T-cell (primary cell): Measurements from ENCODE around the gene LMNTD2. TPM values are rescaled to one million over a fixed set of nuclear protein-coding genes. Genes with fewer than 3 reads are reported as not detected.

Experiments used
- ATAC-seq, 4 experiments: fragments of 200-7000 bp in 3 of 4; fragments of 150-1000 bp in 1 of 4; cut with Tn5 transposase; replicated peaks in 1 of 4; 1 replicate in 3 of 4; 2 replicates in 1 of 4; pipeline ENCODE4 v1.10.0; 2021; ENCODE audit warnings: moderate library complexity in 3 of 4, mild to moderate bottlenecking in 2 of 4, moderate number of reproducible peaks in 1 of 4
- CTCF ChIA-PET, 2 donors: fragments of 300-600 bp; sonication (Branson Sonifier 250); formaldehyde crosslinking; loops; one replicate each; lab custom pipeline; 2022; ENCODE audit warnings: antibody characterized with exemption in 2 of 2; lab: Charles Lee
- POLR2A ChIA-PET, 2 donors: fragments of 300-600 bp; sonication (Branson Sonifier 250); formaldehyde crosslinking; loops; one replicate each; lab custom pipeline; 2022; ENCODE audit warnings: antibody characterized with exemption in 2 of 2; lab: Charles Lee
- DNase-seq, 35 experiments: peaks; one replicate each; pipeline versions ENCODE4 v3.0.0 to v3.0.0-alpha.2; 2013 to 2023
- H3K27ac ChIP-seq: one replicate; pipeline ENCODE4 v1.5.1; 2013; ENCODE audit warnings: low read length
- H3K27me3 ChIP-seq, 2 experiments: replicated peaks in 1 of 2; 1 replicate in 1 of 2; 2 replicates in 1 of 2; pipeline versions ENCODE4 v1.6.1 to v1.7.0; 2013; ENCODE audit warnings: low read length in 1 of 2, mixed read lengths in 1 of 2; ENCODE audit not compliant: control insufficient read depth in 2 of 2, insufficient read depth in 2 of 2; ENCODE audit errors: extremely low read depth in 1 of 2
- H3K36me3 ChIP-seq, 2 donors: 1 replicate in 1 of 2; 2 replicates in 1 of 2; pipeline versions ENCODE4 v1.6.1 to v1.7.0; 2013; ENCODE audit warnings: low read length in 1 of 2; ENCODE audit not compliant: control insufficient read depth in 2 of 2, insufficient read depth in 1 of 2; ENCODE audit errors: extremely low read depth in 1 of 2
- H3K4me1 ChIP-seq, 2 experiments: 1 replicate in 1 of 2; 2 replicates in 1 of 2; pipeline versions ENCODE4 v1.6.1 to v1.7.0; 2013; ENCODE audit warnings: low read length in 2 of 2, mixed read lengths in 1 of 2; ENCODE audit not compliant: insufficient read depth in 2 of 2, control insufficient read depth in 1 of 2; ENCODE audit errors: extremely low read depth in 1 of 2
- H3K4me3 ChIP-seq, 2 donors: 1 replicate in 1 of 2; 2 replicates in 1 of 2; pipeline versions ENCODE4 v1.5.1 to v1.7.0; 2013; ENCODE audit warnings: mild to moderate bottlenecking in 2 of 2, low read length in 1 of 2, moderate library complexity in 1 of 2; ENCODE audit not compliant: control insufficient read depth in 1 of 2; ENCODE audit errors: extremely low read depth in 1 of 2
- H3K9me3 ChIP-seq: 2 replicates; pipeline ENCODE4 v1.7.0; 2013
- H3K27ac Mint-ChIP-seq, 2 donors: one replicate each; pipeline ENCODE4 v1.8.0; 2020 to 2021; ENCODE audit warnings: mild to moderate bottlenecking in 2 of 2, mixed read lengths in 2 of 2
- H3K27me3 Mint-ChIP-seq, 2 donors: one replicate each; pipeline ENCODE4 v1.8.0; 2021 to 2022; ENCODE audit warnings: mixed read lengths in 2 of 2
- H3K36me3 Mint-ChIP-seq: one replicate; pipeline ENCODE4 v1.8.0; 2021; ENCODE audit warnings: mixed read lengths
- H3K4me1 Mint-ChIP-seq, 3 donors: one replicate each; pipeline ENCODE4 v1.8.0; 2020 to 2022; ENCODE audit warnings: mixed read lengths in 3 of 3, mild to moderate bottlenecking in 1 of 3
- H3K4me3 Mint-ChIP-seq, 3 donors: one replicate each; pipeline ENCODE4 v1.8.0; 2020 to 2022; ENCODE audit warnings: mild to moderate bottlenecking in 3 of 3, mixed read lengths in 3 of 3, moderate library complexity in 3 of 3
- H3K9me3 Mint-ChIP-seq, 3 donors: one replicate each; pipeline ENCODE4 v1.8.0; 2020 to 2022; ENCODE audit warnings: mixed read lengths in 3 of 3
- WGBS: methylation state at CpG from one replicate; pipeline ENCODE4 v1.1.5; 2013; ENCODE audit warnings: missing lambda C conversion rate; ENCODE audit not compliant: insufficient coverage; 5-methylcytosine and 5-hydroxymethylcytosine counted together
- total RNA-seq, 35 experiments: library from RNA in 6 of 35; stranded (reverse) in 6 of 35; fragments of 120-200 nt in 1 of 35; gene quantifications; one replicate each; pipeline versions ENCODE4 v1.2.1 to v1.2.4 and lab custom pipeline; 2013 to 2026

Gene LMNTD2
- total RNA-seq, 5 donors from 2014 or later (not counting 1 experiment from before 2014, with no cell fraction given) = 5.1 to 13.4 (median 8.8) TPM

- Histone ChIP-seq H3K27ac (peak within 1 kb of the TSS; percentile 89), H3K4me3 (peak within 1 kb of the TSS; percentile 49 to 53), H3K9me3 (no peaks in the 10 kb centered on the region), H3K27me3 (no peaks in the 10 kb centered on the region), H3K4me1 (peaks cover 11 to 48% of the 10 kb centered on the region in 2 experiments), H3K36me3 (peaks cover 4 to 18% of the 10 kb centered on the region in 2 donors)
- H3K4me1 Mint-ChIP-seq = peaks cover 5 to 27% (median 23%) of the 10 kb centered on the region in 3 donors
- peaks cover 4% of the 10 kb centered on the region for H3K36me3 Mint-ChIP-seq
- ATAC-seq (peak; percentile 15 to 49 (median 25)), DNase-seq (peak; percentile 67 to 96 (median 82))
- H3K27ac Mint-ChIP-seq = peak within 1 kb of the TSS; percentile 96 to 97
- POLR2A ChIA-PET = interaction anchor here in 1 of 2 donors (0.6 kb wide), 1 partner anchor 219 kb away, joined by 3 read pairs; no protein-coding TSS in a partner anchor
- CTCF ChIA-PET = interaction anchor here in 1 of 2 donors (0.8 kb wide), 1 partner anchor 66 kb away, joined by 3 read pairs; no protein-coding TSS in a partner anchor
- no peaks in the 10 kb centered on the region for H3K9me3 Mint-ChIP-seq
- no peaks in the 10 kb centered on the region for H3K27me3 Mint-ChIP-seq
- peak within 1 kb of the TSS; percentile 86 to 94 (median 91) for H3K4me3 Mint-ChIP-seq
- WGBS = under 1% methylated on average over 93 of the region's 93 CpGs
Observed at GRCh38 chr11:536841-537621, 23.5 kb downstream of the LMNTD2 start, which contains the start of gene LRRC56. LRRC56 (plus strand) TSS chr11:537527; CDS start chr11:540685, 3,158 bp downstream.

DNA sequence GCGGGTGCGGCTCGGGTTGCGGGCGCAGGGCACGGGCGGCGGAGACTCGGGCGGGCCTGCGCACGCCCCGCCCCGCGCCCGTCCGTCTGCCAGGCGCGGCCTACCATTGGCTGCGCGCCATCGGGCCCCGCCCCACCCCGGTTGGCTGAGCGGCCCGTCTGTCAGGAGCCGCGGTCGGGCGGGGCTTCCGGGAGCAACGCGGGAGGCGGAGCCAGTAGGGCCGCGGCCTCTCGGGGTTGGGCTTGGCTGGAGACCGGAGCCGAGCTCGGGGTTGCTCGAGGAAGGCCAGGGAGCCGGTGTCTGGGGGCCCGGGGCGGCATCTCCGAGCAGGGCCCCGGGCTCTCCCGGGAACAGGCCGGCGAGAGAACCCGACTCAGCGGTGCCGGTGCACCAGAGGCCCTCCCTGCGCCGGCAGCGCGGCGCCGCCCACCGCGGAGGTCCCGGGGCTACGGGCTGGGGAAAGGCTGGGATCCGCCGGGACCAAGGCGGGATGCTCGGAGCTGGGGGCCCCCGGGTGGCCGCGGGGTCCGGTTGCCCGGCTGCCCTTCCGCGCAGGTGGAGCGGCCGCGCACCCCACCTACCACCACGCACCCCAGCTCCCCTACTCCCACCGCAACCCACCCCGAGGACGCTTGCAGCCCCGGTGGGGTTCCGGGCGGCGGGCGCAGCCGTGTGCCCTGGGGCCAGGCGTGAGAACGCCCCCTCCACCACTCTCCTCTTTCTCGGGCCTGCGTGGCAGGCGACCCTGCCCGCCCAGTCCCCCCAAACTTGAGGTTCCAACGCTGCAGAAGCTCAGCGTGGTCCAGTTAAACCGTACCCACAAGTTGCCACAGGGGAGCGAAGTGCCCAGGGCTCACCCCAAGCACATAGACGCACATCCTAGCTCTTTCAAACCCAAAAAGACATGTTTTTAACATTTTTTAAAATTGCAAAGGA lies 24.8 kb downstream of the LMNTD2 start, which contains the start of gene HRAS:
TSS of gene HRAS (minus strand) at position 58 of the 936 bp plus-strand sequence.
- Histone ChIP-seq H3K9me3 (no peaks in the 10 kb centered on the region), H3K4me1 (peaks cover 11 to 48% of the 10 kb centered on the region in 2 experiments), H3K36me3 (peaks cover 8 to 23% of the 10 kb centered on the region in 2 donors), H3K27ac (peak within 1 kb of the TSS; percentile 89), H3K4me3 (peak within 1 kb of the TSS; percentile 65 to 67), H3K27me3 (no peaks in the 10 kb centered on the region)
- Mint-ChIP-seq H3K27me3 (no peaks in the 10 kb centered on the region), H3K4me3 (peak within 1 kb of the TSS; percentile 86 to 94 (median 91)), H3K9me3 (no peaks in the 10 kb centered on the region), H3K27ac (peak within 1 kb of the TSS; percentile 96 to 97), H3K4me1 (peaks cover 5 to 29% (median 23%) of the 10 kb centered on the region in 3 donors), H3K36me3 (peaks cover 6% of the 10 kb centered on the region)
- CTCF ChIA-PET = interaction anchor here in 1 of 2 donors (0.6 to 1.1 kb wide), 2 partner anchors 186 to 270 kb away, joined by 3 to 4 read pairs; no protein-coding TSS in a partner anchor
- peak; percentile 84 to 90 (median 86) for ATAC-seq
- DNase-seq = peak; percentile 78 to 98 (median 93)
- POLR2A ChIA-PET = interaction anchor here (0.6 to 1.0 kb wide), 2 partner anchors 304 to 329 kb away, joined by 3 to 7 read pairs; partner anchors contain the start of genes BET1L (in 1 of the 2) and RIC8A (in 1 of the 2)
- WGBS = under 1% methylated on average over 94 of the region's 97 CpGs

GRCh38 chr11:535210-535518 lies 25.4 kb downstream of the LMNTD2 start:
- H3K27ac ChIP-seq = no peak overlapping the region
- DNase-seq (peak in 1 of 35 experiments; percentile 33), ATAC-seq (peak in 3 of 4 experiments; percentile 26 to 28 (median 26))
- Mint-ChIP-seq H3K4me1 (peaks cover 5 to 29% (median 23%) of the 10 kb centered on the region in 3 donors), H3K9me3 (no peaks in the 10 kb centered on the region), H3K27me3 (no peaks in the 10 kb centered on the region), H3K27ac (no peak overlapping the region), H3K4me3 (peak overlapping the region in 1 of 3 donors; percentile 64), H3K36me3 (peaks cover 6% of the 10 kb centered on the region)
- POLR2A ChIA-PET = interaction anchor here in 1 of 2 donors (0.6 kb wide), 1 partner anchor 132 kb away, joined by 3 read pairs; no protein-coding TSS in a partner anchor
- H3K4me1 ChIP-seq = peaks cover 11 to 48% of the 10 kb centered on the region in 2 experiments
- CTCF ChIA-PET = no interaction called here
- no peaks in the 10 kb centered on the region for H3K27me3 ChIP-seq
- H3K36me3 ChIP-seq = peaks cover 8 to 23% of the 10 kb centered on the region in 2 donors
- WGBS = under 1% methylated on average over 46 of the region's 56 CpGs
- H3K4me3 ChIP-seq = no peak overlapping the region
- no peaks in the 10 kb centered on the region for H3K9me3 ChIP-seq

- no peak overlapping the region for H3K27ac Mint-ChIP-seq
- 9% methylated on average over 53 of the region's 66 CpGs for WGBS
Observed at GRCh38 chr11:534396-535209, 25.9 kb downstream of the LMNTD2 start.

GRCh38 chr11:533586-534395 lies 26.7 kb downstream of the LMNTD2 start:
- DNase-seq (no peak), ATAC-seq (no peak)
- Histone ChIP-seq H3K27ac (no peak overlapping the region), H3K27me3 (no peaks in the 10 kb centered on the region), H3K4me1 (peaks cover 11 to 48% of the 10 kb centered on the region in 2 experiments), H3K4me3 (no peak overlapping the region), H3K9me3 (no peaks in the 10 kb centered on the region), H3K36me3 (peaks cover 11 to 25% of the 10 kb centered on the region in 2 donors)
- H3K36me3 Mint-ChIP-seq = peaks cover 6% of the 10 kb centered on the region
- peak overlapping the region; percentile 25 to 64 (median 34) for H3K4me3 Mint-ChIP-seq
- no peaks in the 10 kb centered on the region for H3K9me3 Mint-ChIP-seq
- H3K27me3 Mint-ChIP-seq = no peaks in the 10 kb centered on the region
- 98% methylated on average over 36 of the region's 37 CpGs for WGBS
- H3K4me1 Mint-ChIP-seq = peaks cover 5 to 28% (median 22%) of the 10 kb centered on the region in 3 donors
- ChIA-PET CTCF (interaction anchor here in 1 of 2 donors (1.2 kb wide), 1 partner anchor 15 kb away, joined by 3 read pairs; no protein-coding TSS in a partner anchor), POLR2A (no interaction called here)
- no peak overlapping the region for H3K27ac Mint-ChIP-seq

More at GRCh38 chr11:534396-535209, 25.9 kb downstream of the LMNTD2 start:
- Histone ChIP-seq H3K27me3 (no peaks in the 10 kb centered on the region), H3K4me3 (peak overlapping the region; percentile 65 to 67), H3K27ac (no peak overlapping the region), H3K36me3 (peaks cover 11 to 25% of the 10 kb centered on the region in 2 donors), H3K4me1 (peaks cover 11 to 48% of the 10 kb centered on the region in 2 experiments), H3K9me3 (no peaks in the 10 kb centered on the region)
- ATAC-seq = peak in 1 of 4 experiments; percentile 11
- Mint-ChIP-seq H3K4me3 (peak overlapping the region; percentile 64 to 69 (median 68)), H3K4me1 (peaks cover 5 to 29% (median 23%) of the 10 kb centered on the region in 3 donors), H3K27me3 (no peaks in the 10 kb centered on the region), H3K36me3 (peaks cover 6% of the 10 kb centered on the region), H3K9me3 (no peaks in the 10 kb centered on the region)
- ChIA-PET POLR2A (interaction anchor here in 1 of 2 donors (0.6 kb wide), 1 partner anchor 132 kb away, joined by 3 read pairs; no protein-coding TSS in a partner anchor), CTCF (interaction anchor here in 1 of 2 donors (1.2 kb wide), 1 partner anchor 16 kb away, joined by 3 read pairs; no protein-coding TSS in a partner anchor)
- peak in 7 of 35 experiments; percentile 20 to 49 (median 30) for DNase-seq
